Dermis blood vessel endothelial cell (primary cell): ENCODE measurements around the gene TNFSF11. TPM values are rescaled to one million over a fixed set of nuclear protein-coding genes. Genes with fewer than 3 reads are reported as not detected.
"Not testable (repeated sequence)": the region's sequence is repeated elsewhere in the genome, so short reads cannot be mapped to it uniquely, and the experiment has no call there.

ENCODE experiments used
- DNase-seq: peaks from one replicate; pipeline ENCODE4 v3.0.0; 2010
- total RNA-seq: library from RNA; depleted of rRNA; stranded (reverse); fragments of >200 nt; gene quantifications from 2 replicates; pipeline ENCODE4 v1.2.3, GENCODE V29; 2014

Gene TNFSF11, protein sequence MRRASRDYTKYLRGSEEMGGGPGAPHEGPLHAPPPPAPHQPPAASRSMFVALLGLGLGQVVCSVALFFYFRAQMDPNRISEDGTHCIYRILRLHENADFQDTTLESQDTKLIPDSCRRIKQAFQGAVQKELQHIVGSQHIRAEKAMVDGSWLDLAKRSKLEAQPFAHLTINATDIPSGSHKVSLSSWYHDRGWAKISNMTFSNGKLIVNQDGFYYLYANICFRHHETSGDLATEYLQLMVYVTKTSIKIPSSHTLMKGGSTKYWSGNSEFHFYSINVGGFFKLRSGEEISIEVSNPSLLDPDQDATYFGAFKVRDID
- total RNA-seq = not detected in 2 replicates

DNA sequence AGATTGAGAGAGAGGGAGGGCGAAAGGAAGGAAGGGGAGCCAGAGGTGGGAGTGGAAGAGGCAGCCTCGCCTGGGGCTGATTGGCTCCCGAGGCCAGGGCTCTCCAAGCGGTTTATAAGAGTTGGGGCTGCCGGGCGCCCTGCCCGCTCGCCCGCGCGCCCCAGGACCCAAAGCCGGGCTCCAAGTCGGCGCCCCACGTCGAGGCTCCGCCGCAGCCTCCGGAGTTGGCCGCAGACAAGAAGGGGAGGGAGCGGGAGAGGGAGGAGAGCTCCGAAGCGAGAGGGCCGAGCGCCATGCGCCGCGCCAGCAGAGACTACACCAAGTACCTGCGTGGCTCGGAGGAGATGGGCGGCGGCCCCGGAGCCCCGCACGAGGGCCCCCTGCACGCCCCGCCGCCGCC, at the start of gene TNFSF11:
TSS of gene TNFSF11 (plus strand) at position 142 of the 400 bp plus-strand sequence. CDS start at position 294, 152 bp downstream.
- DNase-seq = no peak

DNA sequence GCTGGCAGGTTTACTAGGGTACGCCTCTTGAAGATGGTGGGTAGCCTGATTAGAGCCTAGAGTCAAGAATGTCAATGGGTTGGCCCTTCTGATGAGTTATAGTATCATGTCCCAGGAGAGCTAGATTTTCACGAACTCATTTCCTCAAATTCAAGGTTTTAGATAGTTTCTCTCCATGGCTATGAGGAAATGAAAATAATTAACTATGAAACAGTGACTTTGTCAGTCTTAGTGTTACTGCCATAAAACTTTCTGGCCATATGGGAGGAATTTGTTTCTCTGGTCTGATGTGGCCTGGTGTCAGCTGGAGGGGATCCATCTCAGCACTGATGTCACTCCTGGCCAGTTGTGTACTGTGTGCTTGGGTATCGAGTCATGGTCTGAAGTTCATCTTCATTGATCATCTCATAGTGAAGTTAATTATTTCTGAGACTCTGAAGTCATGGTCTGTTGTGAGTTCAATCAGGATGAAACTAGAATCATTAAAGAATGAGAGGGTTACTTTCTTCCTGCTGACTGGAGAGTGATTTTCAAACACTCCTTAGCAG, 49.4 kb upstream of the TNFSF11 start:
- DNase-seq = no peak

DNA sequence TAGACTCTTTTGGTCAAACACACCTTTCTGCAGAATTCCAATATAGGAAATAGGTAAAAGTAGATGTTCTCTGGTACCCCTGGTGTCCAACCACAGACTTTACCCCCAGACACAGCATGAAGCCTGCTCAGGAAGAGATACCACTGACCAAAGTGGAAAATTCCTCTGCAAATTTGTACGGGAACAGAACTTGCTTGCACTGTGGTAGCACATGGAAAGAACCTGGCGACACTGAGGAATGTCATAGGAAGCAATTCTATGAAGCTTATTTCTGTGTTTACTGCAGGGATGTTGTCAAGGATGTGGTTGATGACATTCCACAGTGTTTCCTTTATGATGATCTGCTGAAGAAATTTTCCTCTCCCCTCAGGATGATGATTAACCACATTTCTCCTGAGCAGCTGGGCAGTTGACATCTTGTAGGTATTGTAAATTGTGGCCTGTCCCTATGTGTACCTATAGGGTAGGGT, 48.9 kb upstream of the TNFSF11 start:
- DNase-seq = peak; percentile 37

DNA sequence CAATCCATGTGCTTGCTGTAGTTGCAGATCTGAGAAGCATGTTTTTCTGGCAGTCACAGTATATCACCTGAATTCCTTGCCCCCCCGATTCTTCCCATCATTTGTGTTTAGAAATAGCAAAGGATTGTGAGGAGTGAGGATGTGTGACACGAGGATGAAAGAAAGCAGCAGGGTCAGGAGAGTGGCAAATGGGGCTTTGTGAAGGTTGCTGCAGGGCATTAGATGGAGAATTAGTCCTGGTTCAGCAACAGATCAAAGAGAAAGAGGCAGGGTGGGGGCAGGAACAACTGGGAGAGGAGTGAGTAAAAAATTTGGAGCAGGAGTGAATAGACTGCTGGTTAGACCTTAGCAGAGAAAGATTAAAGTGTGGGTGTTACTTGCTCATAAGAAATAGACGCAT, 47.7 kb upstream of the TNFSF11 start:
- DNase-seq = no peak

DNA sequence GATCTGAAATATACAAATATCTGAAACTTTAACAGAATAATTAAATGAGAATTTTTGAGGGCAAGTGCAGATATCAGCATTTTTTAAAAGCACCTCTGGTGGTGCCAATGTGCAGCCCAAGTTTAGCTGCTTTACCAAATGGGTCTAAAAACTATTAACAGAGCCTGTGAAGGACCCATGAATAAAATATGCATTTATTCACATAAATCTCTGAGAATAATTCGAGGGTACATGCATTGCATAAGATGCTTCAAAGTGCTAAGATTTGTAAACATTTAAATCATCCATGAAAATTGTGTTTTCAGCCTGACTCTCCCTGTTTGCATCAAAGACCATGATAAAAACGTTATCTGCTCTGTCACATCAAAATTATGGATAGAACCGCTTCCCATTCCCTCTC, 47.1 kb upstream of the TNFSF11 start:
- no peak for DNase-seq

DNA sequence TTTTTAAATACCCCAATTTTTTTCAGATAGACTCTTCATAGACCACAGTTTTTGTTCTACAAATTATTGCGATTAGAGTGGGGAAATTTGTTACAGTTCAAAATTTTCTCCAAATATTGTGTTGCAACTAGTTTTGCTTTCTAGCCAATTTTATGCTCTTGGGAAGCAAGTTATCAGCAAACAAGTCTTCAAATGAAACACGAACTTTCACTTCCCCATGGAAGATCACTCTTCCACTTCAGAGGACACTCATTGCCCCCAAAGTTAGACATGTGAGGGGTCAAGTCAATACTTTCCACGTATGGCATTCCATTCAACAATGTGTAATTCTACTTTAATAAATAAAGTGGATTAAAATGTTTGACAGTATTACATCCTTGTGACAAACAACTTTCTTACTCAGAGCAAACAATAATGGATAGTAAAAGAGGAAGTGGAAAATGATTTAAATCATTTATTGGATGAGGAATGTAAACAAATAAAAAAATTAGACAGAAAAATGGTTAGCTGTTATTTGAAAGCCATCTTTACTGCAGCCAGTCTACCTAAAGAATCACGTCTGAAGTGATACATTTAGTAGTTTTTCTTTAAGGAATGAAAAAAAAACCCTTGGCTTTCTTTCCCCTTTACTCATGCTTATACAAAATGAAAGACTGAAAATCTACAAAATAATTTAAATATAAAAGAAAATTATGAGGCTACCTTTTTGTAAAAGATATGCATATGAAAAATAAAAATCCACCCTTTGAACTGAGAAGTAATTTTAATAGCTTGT, 41.2 kb upstream of the TNFSF11 start:
- DNase-seq = no peak

DNA sequence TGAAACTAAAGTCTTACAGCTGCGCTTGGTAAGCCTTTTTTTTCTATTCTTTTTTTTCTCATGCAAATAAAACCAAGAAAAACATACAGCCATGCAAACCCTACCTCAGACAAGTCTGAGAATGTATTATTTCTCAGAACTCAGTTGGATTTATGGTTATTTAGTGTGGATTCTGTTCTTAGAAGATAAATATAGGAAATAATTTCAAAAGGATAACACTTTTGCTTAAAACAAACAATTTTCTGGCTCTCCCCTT, 40.7 kb upstream of the TNFSF11 start:
- DNase-seq = no peak

DNA sequence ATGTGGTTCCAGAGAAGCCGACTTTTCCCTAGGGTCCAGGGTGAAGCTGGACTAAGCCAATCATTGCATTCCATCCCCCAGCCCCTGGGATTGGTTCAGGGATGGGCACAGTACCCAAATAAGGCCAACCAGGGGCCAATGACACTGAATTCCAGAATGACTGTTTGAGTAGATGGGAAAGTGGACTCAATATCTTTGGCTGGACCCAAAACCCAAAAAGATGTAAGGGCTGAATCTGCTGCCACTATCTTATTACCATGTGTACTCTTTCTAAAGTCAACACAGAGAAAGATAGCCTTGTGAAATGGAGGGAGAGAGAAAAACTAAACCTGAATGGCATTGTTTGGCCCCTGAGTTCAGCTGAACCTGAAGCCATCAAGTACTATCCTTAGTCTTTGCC, 39.2 kb upstream of the TNFSF11 start:
- no peak for DNase-seq

DNA sequence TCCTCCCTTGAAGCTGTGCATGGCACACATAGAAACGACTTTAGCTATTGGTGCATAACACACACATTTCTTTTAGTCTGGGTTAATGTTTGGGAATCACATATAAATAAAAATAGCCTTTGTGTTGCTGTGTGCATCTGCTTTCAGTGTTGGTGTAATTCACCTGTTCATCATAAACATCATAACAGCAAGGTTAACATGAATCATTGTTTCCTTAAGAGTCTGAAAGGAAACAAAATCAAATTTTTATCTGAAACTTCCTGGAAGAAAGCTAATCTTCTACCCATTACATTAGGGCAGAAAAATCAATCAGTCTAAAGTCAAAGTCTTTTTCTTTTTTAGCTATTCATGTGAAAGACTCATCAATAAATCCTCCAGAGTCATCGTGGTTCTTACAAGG, 35.0 kb upstream of the TNFSF11 start:
- peak; percentile 39 for DNase-seq

DNA sequence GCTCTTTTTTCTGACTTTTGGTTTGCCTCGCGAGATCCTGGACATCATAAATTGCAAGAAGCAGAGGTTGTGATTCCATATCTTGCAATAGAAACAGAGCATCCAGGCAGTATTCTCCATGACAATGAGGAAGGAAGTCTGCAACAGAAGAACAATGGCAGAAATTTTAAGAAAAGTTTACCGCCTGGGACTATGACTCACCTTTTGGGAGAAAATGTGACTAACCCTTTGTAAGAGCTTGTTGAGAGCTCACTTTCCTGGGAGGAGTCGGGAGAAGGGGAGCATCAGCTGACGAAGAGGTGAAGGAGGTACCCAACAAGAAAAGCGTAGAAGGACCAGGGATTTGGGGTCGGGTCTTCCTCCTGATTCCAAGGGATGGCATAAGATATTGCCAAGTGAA, 34.3 kb upstream of the TNFSF11 start:
- DNase-seq = peak; percentile 76

DNA sequence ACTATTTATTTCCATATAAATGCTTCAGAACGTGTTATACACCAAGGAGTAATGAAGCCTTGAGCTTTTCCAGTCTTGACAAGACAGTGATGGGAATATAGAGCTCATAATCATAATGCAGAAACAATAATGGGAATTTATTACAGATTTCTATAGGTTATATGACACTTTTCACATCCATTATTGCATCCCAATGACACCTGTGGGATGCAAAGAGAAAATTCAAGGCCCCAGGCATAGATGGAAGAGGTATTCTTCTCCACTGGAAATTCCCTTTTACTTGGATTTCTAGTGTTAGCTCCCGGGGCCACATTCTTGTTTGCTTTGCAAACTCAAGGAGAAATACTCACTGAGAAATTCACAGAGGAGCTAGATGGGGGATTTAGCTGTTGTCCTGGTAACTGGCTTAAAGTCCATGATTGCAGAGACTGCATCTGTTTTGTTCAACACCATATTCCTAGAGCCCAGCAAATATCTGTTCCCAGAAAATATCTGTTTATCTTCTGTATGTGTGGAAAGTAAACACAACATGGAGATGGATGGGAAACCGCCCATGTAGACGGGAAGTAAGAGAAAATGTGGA, 30.6 kb upstream of the TNFSF11 start:
- no peak for DNase-seq

DNA sequence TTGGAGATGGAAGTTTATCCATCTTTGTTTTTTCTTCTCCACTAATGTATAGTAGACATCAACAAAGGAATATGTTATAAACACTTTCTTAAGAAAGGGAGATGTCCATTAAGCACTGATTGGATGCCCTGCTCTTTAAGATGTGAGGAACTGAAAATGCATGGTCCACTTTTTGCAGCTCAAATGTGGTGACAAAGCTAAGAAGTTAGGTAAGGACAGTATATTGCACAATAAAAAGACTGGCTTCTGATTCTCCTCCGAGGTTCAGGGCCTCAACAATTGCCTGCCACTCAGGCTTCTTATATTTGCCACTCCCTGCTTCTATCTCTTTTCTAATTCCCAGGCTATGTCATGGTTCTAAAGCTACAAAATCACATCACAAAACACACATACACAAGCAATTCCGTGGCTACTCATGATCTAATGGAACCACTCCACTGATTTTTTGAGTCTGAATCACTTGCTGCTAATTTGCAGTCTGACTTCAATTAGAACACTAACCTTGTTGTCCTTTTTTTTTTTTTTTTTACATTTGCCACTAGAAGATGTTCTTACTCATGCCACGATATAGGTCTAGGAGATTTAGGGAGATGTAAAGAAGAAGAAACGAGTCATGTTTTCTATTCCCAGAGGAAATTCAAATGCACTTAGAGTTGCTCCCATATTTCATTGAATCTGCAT, 29.6 kb upstream of the TNFSF11 start:
- no peak for DNase-seq

DNA sequence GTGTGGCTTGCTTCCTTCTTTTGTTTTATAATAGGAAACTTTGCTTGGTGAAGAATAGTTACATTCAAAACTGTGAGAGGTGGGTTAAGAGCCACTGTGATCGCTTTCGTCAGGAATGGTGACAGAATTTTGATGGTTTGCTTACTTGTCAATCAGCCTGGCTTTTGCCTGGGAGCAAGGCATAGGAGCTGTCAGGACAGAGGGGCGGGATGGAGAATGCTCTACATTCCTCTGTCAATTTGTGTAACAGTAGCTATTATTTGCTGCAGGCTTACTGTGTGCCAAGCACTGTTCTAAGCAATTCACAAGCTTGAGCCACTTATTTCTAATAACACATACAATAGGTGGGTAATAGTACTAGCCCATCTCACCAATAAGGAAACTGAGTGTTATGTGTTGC, 28.1 kb upstream of the TNFSF11 start:
- no peak for DNase-seq

DNA sequence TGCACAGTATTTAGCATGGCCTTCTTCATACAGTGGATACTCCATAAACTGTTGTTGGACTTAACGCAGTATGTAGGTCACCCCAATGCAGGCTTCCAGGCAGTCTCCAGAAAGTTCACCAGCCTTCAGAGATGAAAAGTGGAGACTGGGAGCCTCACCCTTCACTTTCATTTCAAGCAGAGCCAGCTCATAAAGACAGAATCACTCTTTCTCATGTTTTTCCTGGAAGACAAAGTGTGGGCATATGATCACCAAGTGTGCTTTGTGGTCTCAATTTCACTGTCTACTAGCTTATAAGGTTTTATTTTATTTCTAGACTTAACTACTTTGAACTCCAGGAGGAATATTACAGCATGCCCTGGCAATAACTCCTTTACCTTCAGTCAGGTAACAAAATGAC, 26.3 kb upstream of the TNFSF11 start:
- DNase-seq = no peak

DNA sequence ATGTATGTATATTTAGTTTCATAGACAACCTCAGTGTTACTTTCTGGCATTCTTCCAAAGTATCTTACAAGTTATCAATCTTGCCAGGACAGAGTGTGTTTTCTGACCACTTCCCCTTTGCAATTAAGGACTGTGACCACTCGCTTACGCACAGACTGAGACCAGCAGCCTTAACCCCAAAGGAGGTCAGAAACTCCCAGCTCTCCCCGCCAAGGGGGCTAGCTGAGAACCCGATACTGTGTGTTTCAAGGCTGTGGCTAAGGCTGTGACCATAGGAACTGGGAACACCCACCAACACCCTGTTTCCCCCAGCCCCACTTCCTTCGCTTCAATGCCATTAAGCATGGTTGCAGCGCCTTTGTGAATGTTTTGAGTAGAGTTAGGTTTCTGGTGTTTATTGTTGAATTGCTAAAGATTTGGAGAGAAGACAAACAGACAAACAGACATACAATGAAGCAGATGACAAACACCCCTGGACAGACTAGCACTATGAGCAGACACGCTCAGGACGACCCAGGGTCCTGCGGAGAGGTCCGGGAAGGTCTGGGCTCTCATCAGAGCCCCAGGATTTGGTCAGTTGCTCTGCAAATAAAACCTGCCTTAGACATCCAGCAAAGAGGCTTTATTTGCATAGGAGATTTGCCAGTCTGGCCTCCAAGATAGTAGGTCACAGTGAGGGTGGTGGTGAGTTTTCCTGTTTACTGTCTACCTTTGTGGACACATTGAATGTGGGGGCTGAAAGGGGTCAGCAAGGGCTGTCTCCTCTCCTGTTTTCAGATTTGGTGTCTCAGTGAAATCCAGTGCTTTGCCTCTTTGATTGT, 25.0 kb upstream of the TNFSF11 start:
- peak; percentile 54 for DNase-seq

DNA sequence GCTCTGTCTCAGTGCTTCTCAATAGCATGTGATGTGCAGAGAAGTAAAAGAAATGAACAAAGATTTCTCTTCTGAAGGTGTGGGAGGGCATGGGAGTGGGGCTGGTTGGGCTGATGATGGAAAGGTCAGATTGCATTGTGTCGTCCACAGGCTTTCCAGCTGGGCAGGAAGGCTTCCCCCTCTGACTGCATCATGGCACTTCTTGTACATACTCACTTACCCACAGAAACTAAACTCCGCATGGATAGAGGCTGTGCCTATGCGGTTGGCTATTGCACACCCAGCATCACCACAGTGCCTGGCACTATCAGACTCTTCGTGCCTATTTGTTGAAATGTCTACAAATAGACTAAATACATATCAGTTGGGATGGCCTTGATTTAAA, 24.4 kb upstream of the TNFSF11 start:
- peak; percentile 37 for DNase-seq

DNA sequence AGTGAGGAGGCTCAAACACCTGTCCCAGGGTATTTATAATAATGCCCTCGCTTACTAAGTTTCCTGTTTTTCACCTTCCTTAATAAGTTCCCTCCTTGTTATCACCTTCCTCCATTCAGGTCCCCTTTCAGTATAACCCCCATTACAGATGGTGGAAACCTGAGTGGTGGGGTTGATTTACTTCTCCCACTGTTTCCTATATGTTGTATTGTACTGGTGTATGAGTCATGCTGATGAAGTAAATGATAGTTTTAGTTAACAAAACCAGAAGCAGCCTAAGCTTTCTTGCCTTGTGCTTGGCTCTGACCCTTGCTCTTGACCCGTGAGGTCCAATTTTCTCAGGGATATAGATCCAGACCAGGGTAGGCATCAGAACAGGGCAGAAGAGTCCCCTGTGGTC, 22.3 kb upstream of the TNFSF11 start:
- DNase-seq = peak; percentile 13

DNA sequence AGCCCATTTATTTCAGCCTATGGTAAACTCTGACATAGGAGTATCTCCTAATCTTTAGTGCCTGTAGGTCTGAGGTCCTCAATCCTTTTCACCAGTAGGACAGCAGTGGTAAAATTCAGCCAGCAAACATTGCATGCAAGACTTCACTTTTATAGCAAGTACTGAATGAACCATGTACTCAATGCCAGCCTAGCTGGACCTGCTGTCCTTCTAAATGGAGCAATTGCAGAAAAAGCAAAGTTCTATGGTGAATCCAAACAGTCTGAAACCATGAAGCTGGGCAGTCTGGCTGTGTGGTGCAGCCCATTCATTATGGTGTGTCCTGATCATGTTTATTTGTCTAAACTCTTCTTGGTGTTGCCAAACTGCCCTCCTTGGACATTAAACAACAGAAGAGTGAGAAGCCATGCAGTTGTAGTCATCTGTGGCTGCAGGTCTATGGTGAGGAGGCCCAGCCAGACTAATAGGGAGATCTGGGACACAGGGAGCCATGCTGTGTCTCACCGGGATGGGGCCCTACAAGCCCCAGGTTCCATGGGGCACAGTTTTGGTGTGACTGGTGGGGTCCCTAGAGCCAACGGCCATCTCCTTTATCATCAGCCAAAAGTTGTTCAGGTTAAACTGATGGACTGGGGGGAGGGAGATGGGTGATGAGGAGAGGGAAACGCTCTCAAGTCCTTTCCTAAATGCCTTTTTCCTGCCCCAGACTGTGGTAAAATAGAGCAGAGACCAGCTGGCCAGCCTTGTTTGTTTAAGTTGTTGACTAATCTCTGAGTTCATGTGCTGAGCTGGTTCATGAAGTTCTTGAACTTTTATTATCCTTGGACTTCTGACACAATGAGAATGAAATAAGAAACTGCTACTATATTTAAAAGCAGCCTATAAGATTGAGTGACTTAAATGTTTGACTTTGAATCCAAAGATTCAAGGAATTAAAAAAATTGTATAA, 20.6 kb upstream of the TNFSF11 start:
- DNase-seq = peak; percentile 56

DNA sequence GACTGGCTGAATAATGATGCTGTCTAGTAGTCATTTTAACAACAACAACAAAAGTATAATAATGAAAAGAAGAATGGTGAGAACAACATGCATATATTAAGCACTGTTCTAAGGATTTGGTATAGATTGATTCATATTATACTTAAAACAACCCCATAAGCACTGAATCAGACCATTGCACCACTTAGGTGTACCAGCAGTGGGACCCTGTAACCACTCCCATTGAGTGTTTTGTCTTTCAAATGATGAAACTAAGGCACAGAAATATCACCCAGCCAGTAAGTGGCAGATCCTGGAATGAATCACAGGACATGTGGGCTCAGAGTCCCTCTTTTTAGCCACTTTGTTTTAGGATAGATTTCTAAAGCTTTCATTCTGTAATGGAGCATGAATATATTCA, 14.9 kb upstream of the TNFSF11 start:
- no peak for DNase-seq

DNA sequence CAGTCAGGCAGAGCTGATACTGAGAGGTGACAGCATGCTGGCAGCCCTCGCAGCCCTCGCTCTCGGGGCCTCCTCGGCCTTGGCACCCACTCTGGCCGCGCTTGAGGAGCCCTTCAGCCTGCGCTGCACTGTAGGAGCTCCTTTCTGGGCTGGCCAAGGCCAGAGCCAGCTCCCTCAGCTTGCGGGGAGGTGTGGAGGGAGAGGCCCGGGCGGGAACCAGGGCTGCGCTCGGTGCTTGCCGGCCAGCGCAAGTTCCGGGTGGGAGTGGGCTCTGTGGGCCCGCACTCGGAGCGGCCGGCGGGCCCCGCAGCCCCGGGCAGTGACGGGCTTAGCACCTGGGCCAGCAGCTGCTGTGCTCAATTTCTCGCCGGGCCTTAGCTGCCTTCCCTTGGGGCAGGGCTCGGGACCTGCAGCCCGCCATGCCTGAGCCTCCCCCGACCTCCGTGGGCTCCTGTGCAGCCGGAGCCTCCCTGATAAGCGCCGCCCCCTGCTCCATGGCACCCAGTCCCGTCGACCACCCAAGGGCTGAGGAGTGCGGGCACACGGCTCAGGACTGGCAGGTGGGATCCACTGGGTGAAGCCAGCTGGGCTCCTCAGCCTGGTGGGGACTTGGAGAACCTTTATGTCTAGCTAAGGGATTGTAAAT, 14.3 kb upstream of the TNFSF11 start:
- DNase-seq = not testable (repeated sequence)

DNA sequence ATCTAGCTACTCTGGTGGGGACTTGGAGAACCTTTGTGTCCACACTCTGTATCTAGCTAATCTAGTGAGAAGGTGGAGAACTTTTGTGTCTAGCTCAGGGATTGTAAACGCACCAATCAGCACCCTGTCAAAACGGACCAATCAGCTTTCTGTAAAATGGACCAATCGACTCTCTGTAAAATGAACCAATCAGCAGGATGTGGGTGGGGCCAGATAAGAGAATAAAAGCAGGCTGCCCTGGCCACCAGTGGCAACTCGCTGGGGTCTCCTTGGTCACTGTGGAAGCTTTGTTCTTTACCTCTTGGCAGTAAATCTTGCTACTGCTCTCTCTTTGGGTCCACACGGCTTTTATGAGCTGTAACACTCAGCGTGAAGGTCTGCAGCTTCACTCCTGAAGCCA, 13.6 kb upstream of the TNFSF11 start:
- not testable (repeated sequence) for DNase-seq
